Prostate gland (tissue), 2 donors: ENCODE data around the gene UPF3A. TPM values are rescaled to one million over a fixed set of nuclear protein-coding genes. Genes with fewer than 3 reads are reported as not detected.

Source experiments
- DNase-seq: peaks from one replicate; pipeline ENCODE4 v3.0.0-alpha.2; 2019; ENCODE audit warnings: low spot score
- H3K27ac ChIP-seq, 2 donors: fragments of 200-600 bp; sonication (generic); 2 replicates each; pipeline ENCODE4 v1.5.1; 2017 to 2019
- H3K27me3 ChIP-seq: fragments of 200-600 bp; sonication (generic); replicated peaks from 2 replicates; pipeline ENCODE4 v1.5.1; 2019; ENCODE audit not compliant: insufficient read depth
- H3K36me3 ChIP-seq, 2 donors: fragments of 200-600 bp; sonication (generic); 1 replicate in 1 of 2; 2 replicates in 1 of 2; pipeline versions ENCODE4 v1.5.1 to v1.8.1; 2017 to 2019
- H3K4me1 ChIP-seq: fragments of 200-600 bp; sonication (generic); replicated peaks from 2 replicates; pipeline ENCODE4 v1.5.1; 2019
- H3K4me3 ChIP-seq, 2 donors: fragments of 200-600 bp; sonication (generic); 2 replicates each; pipeline ENCODE4 v1.5.1; 2017 to 2019
- H3K9me3 ChIP-seq: fragments of 200-600 bp; sonication (generic); 2 replicates; pipeline ENCODE4 v1.5.1; 2017
- CTCF ChIP-seq, 4 experiments: fragments of 200-600 bp in 2 of 4; fragments of 450-650 bp in 2 of 4; sonication (generic) in 2 of 4; IDR thresholded peaks; 1 replicate in 3 of 4; 2 replicates in 1 of 4; pipeline ENCODE4 v1.5.1; 2016 to 2019; ENCODE audit warnings: antibody characterized with exemption in 4 of 4, mild to moderate bottlenecking in 2 of 4, moderate library complexity in 2 of 4
- POLR2A ChIP-seq: fragments of 450-650 bp; IDR thresholded peaks from one replicate; pipeline ENCODE4 v1.6.1; 2016; ENCODE audit warnings: antibody characterized with exemption, mild to moderate bottlenecking
- POLR2AphosphoS5 ChIP-seq: sonication (generic); formaldehyde crosslinking; IDR thresholded peaks from one replicate; pipeline ENCODE4 v1.6.1; 2017; ENCODE audit warnings: antibody characterized with exemption
- WGBS: methylation state at CpG from one replicate; pipeline ENCODE4 v1.1.5; 2018; 5-methylcytosine and 5-hydroxymethylcytosine counted together
- intact Hi-C: fragments of 100-400 bp; cut with DNase I; formaldehyde crosslinking; loops from one replicate; pipeline ENCODE4 v1.14.2; 2022
- total RNA-seq, 2 donors: library from RNA; depleted of rRNA; stranded (reverse); fragments of >200 nt; gene quantifications; one replicate each; pipeline ENCODE4 v1.1.0, GENCODE V29; 2016

Gene UPF3A
- total RNA-seq, 2 donors from 2014 or later, result 30.6 to 62.9 TPM

GRCh38 chr13:114269281-114269770, 12.1 kb upstream of the UPF3A start:
- Histone ChIP-seq H3K4me1 (no peaks in the 10 kb centered on the region), H3K27ac (no peak overlapping the region), H3K27me3 (no peaks in the 10 kb centered on the region), H3K36me3 (peaks cover 0 to 15% of the 10 kb centered on the region in 2 donors), H3K4me3 (no peak overlapping the region), H3K9me3 (no peaks in the 10 kb centered on the region)
- intact Hi-C loops, result no loop called here
- DNase-seq, result no peak
- TF ChIP-seq CTCF (IDR thresholded peaks at IDR 0.05) (no peak), POLR2A (no peak), POLR2AphosphoS5 (no peak)
- WGBS, result 95% methylated on average over 4 of the region's 4 CpGs

GRCh38 chr13:114272977-114273376, 8.4 kb upstream of the UPF3A start:
- no peak overlapping the region for H3K4me3 ChIP-seq
- no peaks in the 10 kb centered on the region for H3K9me3 ChIP-seq
- H3K27ac ChIP-seq, result no peak overlapping the region
- intact Hi-C loops, result no loop called here
- WGBS, result 81% methylated on average over 2 of the region's 2 CpGs
- no peaks in the 10 kb centered on the region for H3K36me3 ChIP-seq
- no peak for TF ChIP-seq POLR2A
- TF ChIP-seq POLR2AphosphoS5, result no peak
- TF ChIP-seq CTCF (IDR thresholded peaks at IDR 0.05), result no peak
- no peaks in the 10 kb centered on the region for H3K27me3 ChIP-seq
- no peak for DNase-seq
- no peaks in the 10 kb centered on the region for H3K4me1 ChIP-seq

- Histone ChIP-seq H3K27ac (no peak overlapping the region), H3K27me3 (no peaks in the 10 kb centered on the region), H3K36me3 (no peaks in the 10 kb centered on the region), H3K4me3 (no peak overlapping the region), H3K4me1 (no peaks in the 10 kb centered on the region), H3K9me3 (no peaks in the 10 kb centered on the region)
- TF ChIP-seq POLR2A, result no peak
- no peak for TF ChIP-seq CTCF (IDR thresholded peaks at IDR 0.05)
- no peak for TF ChIP-seq POLR2AphosphoS5
- no peak for DNase-seq
- intact Hi-C loops, result no loop called here
- 82% methylated on average over 7 of the region's 7 CpGs for WGBS
Measured at GRCh38 chr13:114275304-114275703, 6.1 kb upstream of the UPF3A start.

- no peak for DNase-seq
- no peak overlapping the region for H3K27ac ChIP-seq
- no peak for TF ChIP-seq POLR2AphosphoS5
- TF ChIP-seq CTCF (IDR thresholded peaks at IDR 0.05), result no peak
- TF ChIP-seq POLR2A, result no peak
- no peaks in the 10 kb centered on the region for H3K27me3 ChIP-seq
- intact Hi-C loops, result no loop called here
- no peaks in the 10 kb centered on the region for H3K9me3 ChIP-seq
- H3K36me3 ChIP-seq, result no peaks in the 10 kb centered on the region
- no peak overlapping the region for H3K4me3 ChIP-seq
- H3K4me1 ChIP-seq, result peaks cover 3% of the 10 kb centered on the region
- 87% methylated on average over 4 of the region's 4 CpGs for WGBS
Measured at GRCh38 chr13:114279146-114279545, 2.3 kb upstream of the UPF3A start.

- TF ChIP-seq POLR2AphosphoS5 (no peak), CTCF (IDR thresholded peaks at IDR 0.05) (no peak), POLR2A (no peak)
- Histone ChIP-seq H3K4me1 (peaks cover 3% of the 10 kb centered on the region), H3K27me3 (no peaks in the 10 kb centered on the region), H3K4me3 (no peak overlapping the region), H3K27ac (peak overlapping the region; percentile 92 to 98), H3K36me3 (no peaks in the 10 kb centered on the region), H3K9me3 (no peaks in the 10 kb centered on the region)
- intact Hi-C loops, result no loop called here
- WGBS, result 91% methylated on average over 2 of the region's 2 CpGs
- no peak for DNase-seq
Measured at GRCh38 chr13:114279758-114280355, 1.5 kb upstream of the UPF3A start.
